ENCODE results near the gene PIP5K1C.

DNA sequence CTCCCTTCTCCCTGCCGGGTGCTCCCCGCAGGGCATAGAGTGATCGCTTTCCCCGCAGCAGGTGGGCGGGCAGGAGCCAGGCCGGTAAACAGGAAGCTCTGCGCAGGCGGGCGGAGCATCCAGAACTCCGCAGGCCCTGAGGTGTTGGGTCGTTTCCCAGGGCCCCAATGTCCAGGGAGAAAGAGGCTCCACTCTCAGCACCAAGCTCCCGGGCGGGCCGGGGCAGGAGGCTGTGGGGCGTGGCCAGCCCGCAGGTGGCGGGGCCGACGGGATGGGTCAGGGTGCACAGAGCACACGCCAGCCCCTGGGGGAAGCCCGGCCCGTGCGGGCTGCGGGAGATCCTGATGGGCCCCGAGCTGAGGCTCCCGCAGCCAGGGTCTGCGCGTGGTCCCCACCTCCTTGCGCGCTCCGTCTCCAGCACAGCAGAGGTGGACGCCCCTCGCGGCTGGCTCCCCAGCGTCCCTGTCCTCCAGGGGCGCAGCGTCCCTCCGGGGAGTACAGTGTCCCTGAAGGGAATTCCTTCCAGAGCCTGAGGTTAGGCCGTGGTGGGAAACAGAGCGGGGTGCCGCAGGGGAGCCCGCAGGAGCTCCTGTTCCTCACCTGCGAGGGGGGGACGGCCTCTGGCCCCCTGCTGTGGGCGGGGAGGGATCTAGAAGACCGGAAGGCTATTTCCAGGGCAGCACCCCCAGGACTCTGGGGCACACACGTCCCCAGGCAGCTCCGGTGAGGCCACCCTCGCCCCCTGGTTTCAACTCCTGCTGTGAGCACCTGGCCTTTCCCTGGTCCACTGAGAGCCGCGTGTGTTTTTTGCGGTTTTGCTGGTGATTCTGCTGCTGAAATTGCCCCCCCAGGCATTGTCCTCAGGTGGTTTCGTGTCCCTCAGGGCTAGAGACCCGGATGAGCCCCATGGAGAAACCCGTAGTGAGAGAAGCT lies 12.2 kb downstream of the PIP5K1C start:
- TF ChIP-seq, protein P1, sequence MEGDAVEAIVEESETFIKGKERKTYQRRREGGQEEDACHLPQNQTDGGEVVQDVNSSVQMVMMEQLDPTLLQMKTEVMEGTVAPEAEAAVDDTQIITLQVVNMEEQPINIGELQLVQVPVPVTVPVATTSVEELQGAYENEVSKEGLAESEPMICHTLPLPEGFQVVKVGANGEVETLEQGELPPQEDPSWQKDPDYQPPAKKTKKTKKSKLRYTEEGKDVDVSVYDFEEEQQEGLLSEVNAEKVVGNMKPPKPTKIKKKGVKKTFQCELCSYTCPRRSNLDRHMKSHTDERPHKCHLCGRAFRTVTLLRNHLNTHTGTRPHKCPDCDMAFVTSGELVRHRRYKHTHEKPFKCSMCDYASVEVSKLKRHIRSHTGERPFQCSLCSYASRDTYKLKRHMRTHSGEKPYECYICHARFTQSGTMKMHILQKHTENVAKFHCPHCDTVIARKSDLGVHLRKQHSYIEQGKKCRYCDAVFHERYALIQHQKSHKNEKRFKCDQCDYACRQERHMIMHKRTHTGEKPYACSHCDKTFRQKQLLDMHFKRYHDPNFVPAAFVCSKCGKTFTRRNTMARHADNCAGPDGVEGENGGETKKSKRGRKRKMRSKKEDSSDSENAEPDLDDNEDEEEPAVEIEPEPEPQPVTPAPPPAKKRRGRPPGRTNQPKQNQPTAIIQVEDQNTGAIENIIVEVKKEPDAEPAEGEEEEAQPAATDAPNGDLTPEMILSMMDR (IDR thresholded peaks at IDR 0.05) = no peak
- TF ChIP-seq EZH2phosphoT487 (IDR thresholded peaks at IDR 0.05) (no peak), EZH2 (IDR thresholded peaks at IDR 0.05) (no peak)
